ENCODE data around the gene NARS2.
"Not testable (repeated sequence)": the region's sequence is repeated elsewhere in the genome, so short reads cannot be mapped to it uniquely, and the experiment has no call there.

The NARS2 gene

DNA sequence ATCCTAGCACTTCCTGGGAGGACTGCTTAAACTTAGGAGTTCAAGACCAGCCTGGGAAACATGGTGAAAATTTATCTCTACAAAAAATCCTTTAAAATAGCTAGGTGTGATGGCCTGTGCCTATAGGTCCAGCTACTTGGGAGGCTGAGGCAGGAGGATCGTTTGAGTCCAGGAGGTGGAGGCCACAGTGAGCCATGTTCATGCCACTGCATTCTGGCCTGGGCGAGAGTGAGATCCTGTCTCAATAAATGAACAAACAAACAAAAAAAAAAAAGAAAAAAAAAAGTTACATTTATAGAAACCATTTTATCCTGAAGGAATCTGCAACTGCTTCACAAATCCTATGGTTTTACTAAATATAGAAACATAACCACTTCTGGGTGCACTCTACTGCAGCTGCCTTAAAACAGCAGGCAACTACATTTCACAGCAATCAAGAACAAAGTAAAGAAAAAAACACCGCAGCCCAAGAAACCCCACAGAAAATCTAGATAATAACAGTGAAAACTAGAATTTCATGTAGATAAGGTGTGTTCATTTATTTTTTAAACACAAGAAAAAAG lies 81.2 kb downstream of the NARS2 start:
- no peak for DNase-seq

DNA sequence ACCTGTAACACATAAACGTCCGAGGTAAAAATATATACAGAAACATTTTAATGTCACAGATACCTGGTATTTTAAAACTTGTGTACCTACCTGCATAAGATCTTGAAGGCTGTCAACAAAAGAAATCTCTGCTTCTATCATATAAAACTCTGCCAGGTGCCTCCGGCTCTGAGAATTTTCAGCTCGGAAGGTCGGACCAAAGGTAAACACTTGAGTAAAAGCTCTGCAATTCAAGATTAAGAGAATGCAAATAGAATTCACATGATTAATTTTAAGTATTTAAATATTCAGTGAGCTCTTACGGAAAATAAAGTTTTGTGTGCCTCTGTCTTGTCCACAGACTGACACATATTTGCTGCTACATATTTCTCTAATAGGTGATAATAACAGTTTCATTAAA lies 81.7 kb downstream of the NARS2 start:
- DNase-seq = no peak

DNA sequence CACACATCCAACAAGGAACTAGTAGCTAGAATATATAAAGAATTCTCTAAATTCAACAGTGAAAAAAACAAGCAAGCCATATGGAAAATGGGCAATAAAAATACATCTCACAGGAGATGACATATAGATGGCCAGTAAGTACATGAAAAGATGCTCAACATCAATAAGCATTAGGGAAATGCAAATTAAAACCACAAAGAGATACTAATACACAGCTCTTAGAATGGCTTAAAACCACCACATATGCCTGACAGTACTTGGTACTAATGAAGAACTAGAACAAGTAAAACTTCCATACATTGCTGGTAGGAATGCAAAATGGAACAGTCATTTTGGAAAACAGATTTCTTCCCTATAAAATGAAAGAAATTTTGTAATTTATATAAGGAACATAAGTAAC lies 85.5 kb downstream of the NARS2 start:
- DNase-seq = no peak

DNA sequence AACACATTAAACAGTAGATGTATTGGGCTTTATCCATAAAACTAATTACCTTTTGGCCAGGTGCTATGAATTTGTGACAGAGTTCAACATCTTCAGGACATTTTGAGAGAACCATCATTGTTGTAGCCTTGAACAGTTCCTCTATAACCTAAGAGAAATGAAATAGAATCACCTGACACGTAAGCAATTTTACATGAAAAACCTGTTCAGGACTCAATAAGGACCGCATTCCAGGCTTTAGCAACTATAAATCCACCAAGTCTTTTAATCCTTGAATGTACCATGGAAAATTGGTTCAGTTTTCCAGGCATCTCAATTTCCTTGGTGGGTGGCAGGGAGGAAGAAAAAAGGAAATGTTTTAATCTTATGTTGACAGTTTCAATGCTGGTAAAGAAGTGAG lies 96.1 kb downstream of the NARS2 start:
- no peak for DNase-seq

DNA sequence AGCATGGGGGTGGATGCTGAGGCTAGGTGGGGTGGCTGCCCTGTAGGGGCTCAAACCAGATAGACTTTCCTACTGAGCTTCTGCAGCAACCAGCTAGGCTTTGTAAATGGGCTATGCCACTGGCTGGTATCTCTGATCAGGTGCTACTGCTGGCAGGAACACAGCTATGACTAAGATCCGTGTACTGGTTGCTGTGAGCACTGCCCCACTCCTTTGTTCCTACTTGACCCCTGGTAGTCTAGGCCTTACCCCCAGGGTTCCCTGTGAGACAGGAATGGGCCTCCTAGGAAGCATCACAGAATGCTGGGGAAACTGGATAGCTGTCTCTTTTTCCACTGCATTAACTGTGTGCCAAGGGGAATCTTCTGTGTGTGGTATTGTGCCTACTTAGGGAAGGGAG lies 98.6 kb downstream of the NARS2 start:
- DNase-seq = no peak

DNA sequence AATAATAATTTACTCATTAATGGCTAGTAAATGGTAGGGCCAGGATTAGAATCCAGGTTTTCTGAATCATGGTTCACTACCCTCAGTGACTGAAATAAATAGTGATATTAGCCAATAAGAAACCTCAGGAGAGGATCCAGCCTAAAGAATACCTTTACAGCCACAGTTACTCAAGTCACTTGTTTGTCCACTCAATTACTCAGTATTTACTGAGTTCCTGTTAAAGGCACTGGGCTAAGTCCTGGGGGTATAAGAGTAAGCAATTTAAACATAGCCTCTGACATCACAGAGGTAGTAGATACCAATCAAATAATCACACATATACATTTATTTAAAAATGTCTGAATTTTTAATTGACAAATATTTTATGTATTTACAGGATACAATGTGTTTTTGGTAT lies 100.2 kb downstream of the NARS2 start:
- DNase-seq = no peak

DNA sequence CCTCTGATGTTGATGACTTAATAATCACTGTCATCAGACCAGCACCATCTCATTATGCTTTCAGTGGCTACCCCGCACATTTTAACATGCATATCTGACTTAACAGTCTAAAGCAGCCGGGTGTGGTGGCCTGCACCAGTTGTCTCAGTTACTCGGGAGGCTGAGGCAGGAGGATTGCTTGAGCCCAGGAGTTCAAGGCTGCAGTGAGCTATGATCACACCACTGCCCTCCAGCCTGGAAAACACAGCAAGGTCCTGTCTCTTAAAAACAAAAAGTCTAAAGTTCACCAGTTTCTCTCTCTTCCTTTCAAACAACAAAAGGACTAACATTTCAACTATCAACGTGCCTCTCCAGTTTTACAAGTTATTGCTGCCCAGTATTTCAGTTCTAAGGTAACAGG lies 101.8 kb downstream of the NARS2 start:
- no peak for DNase-seq

DNA sequence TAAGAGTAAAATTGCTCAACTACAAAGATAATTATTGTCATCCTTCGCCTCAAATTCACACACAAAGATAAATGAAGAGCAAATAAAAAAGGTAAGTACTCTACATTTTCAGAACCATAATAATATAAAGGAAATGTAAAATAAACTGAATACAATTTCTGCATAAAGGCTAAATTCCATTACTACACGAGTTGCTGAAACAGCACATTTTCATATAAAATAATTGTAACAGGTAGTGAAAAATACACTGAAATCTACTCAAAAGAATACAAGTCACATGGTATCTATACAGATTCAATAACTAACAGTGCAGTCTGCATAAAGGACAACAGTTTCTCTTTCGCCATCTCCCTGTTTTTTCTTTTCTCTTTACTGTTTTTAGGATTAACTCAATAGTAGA lies 102.3 kb downstream of the NARS2 start:
- DNase-seq = no peak

DNA sequence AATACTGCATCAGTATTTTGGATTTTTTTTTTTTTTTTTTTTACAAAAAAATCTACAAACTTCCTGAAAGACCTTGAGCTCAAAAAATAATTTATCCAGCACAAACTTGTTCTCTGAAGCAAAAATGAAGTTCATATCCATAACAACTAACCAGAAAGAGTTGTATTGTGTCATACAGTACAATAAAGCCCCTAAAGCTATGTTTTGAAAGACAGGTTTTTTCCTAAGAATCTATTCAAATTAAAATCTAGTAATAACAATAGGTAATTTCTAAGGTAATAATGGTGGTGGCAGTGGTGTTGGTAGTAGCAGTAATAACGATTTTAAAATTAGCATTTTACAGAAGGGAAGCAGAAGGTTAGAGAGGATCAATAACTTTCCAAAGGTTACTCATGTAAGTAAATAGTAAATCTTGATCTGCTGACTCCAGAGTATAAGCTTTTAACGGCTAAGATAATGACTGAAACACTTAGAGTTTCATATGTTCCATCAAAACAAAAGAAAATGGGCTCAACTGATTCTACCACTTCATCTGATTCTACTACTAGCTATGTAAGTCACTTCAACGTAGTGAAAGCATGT lies 103.7 kb downstream of the NARS2 start:
- DNase-seq = no peak

DNA sequence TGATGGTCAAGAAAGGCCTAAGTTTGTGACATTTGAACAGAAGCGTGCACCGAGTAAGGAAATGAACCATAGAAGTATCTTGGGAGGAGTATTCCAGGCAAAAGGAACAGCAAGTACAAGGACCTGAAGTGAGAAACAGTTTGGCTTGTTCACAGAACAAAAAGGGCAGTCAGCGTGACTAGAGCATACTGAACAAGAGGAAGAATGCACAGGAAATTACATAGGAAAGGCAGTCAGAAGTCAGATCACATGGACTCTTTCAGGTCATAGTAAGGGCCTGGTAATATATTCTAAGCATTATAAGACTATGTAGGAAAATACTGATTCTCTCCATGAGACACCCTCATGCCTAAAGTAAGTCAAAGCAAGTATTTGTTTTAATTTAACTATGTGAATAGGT lies 104.8 kb downstream of the NARS2 start:
- no peak for DNase-seq

DNA sequence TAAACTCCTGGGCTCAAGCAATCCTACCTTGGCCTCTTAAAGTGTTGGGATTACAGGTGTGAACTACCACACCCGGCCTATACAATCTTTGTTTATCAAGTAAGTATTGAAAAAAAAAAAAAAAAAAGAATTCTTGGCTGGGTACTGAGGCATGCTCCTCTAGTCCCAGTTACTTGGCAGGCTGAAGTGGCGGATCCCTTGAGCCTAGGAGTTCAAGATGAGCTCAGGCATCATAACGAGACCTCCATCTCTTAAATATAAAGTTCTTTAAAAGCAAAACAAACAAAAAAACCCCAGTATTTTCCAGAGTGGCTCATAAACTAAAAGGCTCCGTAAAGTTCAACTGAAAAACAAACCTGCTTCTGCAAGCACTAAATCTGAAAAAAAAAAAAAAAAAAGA lies 106.7 kb downstream of the NARS2 start:
- no peak for DNase-seq

DNA sequence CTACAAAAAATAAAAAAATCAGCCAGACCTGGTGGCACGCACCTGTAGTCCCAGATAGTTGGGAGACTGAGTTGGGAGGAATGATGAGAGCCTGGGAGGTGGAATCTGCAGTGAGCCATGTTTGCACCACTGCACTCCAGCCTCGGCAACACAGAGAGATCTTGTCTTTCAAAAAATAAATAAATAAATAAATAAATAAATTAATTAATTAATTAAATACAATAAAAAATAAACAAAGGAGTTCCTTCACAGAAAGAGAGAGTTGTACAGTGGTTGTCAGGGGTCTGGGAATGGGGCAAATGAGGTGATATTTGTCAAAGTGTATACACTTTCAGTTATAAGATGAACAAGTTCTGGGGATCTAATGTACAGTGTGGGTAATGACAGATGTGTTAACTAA lies 107.3 kb downstream of the NARS2 start:
- no peak for DNase-seq

DNA sequence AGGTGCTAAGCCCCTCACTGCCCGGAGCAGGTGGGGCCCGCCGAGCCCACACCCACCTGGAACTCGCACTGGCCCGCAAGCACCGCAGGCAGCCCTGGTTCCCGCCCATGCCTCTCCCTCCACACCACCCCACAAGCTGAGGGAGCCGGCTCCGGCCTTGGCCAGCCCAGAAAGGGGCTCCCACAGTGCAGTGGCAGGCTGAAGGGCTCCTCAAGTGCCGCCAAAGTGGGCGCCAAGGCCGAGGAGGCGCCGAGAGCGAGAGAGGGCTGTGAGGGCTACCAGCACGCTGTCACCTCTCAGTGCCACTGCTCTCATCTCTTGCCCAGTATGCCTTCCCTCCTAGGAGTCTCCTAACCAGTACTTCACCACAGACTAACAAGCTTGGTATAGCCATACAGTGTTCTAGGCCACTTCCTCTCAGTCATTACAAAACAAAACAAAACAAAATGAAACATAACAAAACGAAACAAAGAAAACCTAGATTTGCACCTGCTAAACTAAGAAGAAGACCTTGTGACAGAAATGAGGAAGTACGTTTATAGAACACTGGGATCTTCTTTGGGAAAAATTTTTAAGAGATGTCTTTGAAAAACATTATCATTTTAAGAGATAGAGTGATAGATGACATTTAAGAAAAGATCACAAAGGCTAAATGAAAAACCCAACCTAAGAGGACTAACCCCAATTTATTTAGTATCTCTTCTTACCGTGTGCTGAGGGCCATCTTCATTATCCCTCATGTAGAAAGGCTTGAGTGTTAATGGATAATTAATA lies 109.3 kb downstream of the NARS2 start:
- no peak for DNase-seq

DNA sequence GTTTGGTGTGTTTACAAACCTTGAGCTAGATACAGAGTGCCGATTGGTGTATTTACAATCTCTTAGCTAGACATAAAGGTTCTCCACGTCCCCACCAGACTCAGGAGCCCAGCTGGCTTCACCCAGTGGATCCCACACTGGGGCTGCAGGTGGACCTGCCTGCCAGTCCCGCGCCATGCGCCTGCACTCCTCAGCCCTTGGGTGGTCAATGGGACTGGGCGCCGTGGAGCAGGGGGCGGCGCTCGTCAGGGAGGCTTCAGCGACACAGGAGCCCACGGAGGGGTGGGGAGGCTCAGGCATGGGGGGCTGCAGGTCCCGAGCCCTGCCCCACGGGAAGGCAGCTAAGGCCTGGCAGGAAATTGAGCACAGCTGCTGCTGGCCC lies 109.9 kb downstream of the NARS2 start:
- not testable (repeated sequence) for DNase-seq

DNA sequence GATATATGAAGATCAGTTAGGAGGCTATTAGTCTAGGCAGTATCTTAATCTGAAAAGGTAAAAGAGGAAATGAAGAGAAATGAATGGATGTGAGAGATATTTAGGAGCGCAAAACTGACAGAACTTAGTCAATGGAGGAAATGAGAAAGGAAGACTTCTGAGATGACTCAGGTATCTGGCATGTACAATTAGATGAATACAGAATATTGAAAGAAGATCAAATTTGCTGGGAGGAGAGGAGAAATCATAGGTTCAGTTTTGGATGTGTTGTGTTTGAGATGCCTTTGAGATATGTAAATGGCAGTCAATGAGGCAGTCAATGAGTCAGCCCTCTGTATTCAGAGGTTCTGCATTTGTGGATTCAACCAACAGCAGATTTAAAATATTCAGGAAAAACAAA lies 114.2 kb downstream of the NARS2 start:
- DNase-seq = no peak

DNA sequence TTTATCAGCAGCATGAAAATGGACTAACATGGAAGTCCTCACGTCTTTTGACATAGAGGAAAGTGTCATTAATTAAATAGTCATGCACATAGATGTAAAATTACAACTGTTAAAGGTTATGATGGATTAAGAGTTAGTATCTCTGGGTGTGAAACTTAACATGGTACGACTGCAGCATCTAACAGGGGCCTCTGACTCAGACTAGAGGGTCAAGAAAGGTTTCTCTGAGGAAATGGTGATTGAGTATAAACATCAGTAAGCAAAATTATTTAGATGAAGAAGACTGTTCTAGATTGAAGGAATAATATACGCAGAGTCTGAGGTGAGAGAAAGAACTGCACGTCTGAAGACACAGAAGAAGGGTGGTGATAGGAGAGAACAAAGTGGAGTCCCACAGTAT lies 114.9 kb downstream of the NARS2 start:
- DNase-seq = no peak

DNA sequence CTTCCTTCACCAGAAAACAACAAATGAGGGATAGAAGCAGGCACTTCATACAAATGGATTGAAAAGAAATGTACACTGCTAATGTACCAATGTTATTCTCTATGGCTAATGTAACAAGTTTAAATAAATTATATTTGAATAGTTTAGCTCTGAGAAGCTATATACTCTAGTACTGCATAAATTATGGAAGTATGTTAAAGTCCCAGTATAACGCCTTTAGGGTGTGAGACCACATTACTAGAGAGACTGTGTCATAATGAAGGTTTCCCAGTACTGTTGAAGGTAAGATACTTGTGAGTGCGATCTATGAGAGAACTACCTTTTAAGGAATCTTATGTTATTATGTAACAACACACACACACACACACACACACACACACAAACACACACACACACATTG lies 117.2 kb downstream of the NARS2 start:
- DNase-seq = no peak

DNA sequence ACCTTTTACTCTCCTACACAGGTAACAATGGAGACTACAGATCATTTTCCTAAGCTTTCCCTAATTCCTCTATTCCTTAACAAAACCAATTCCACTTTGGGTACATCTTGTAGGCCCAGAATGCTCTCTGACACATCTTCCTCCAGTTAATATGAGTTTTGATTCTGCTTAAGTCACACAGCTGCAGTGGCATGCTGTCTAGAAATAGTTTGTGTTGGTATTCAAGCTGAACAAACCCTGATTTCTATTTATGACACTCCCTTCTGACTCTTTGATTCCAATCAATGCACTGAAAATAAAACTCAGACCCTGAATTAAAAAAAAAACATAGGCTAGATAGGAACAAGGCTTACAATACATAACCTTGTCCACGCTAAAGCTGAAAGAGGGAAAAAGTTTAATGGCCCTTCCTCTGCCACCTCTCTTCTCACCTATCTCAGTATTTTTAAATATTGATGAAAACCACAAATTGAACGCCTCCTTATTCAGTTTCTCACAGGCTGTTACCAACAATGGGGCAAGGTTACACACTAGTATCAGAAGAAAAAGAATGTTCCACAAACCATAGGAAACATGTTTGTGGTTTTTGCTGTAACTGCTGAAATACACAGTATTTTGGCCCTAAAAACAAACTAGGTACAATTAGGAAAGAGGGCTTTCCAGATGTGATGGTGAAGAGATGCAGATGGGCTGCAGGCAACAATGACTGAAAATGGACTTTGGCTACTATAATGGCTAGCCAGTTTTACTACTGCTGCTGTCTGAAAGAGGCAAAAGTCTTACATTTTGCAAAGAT lies 121.3 kb downstream of the NARS2 start:
- no peak for DNase-seq

DNA sequence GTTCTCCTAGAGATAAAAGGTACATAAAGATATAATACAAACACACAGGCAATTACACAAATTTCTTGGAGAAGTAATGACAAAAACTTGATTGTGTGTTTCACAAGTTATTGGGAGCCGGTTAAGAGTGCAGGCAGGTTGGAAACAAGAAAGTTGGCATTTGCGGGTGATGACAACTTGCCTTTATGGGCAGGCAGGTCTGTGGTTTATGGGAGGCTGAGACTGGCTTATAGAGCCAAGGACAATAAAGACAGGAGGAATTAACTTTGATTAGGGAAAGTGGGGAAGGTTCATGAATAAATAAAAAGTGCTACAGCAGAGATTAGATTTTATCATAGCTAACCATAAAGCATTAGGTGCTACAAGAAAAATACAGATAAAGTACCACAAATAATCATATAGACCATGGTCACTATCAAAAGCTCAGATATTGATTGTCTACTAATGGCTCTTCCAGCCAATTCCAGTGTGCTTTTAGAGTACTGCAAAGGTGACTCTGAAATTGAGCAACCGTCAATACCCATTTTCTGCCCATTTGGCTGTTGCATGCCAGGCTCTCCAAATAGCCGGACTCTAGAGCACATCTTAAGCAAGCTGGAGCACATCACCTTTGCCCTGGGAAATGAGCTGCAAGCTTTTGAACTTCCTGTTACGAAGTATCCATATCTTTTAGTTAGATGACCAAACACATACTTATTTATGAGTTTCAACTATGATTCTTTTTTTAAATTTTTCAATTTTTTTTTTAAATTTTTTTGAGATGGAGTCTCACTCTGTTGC lies 123.1 kb downstream of the NARS2 start:
- DNase-seq = no peak

DNA sequence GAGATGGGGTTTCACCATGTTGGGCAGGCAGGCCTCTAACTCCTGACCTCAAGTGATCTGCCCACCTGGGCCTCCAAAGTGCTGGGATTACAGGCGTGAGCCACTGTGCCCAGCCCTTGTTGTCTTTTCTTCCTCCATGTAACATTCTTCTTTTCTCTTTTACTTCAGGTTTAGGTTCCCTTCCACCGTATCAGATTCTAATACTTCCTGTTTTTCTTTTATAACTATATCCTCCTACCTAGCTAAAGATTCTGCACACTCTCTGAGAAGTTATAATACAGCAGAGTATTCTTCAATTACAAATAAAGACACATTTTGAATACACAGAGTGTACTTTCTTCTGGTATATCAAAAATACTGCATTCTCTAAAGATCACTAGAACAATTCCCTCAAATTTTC lies 123.8 kb downstream of the NARS2 start:
- no peak for DNase-seq

DNA sequence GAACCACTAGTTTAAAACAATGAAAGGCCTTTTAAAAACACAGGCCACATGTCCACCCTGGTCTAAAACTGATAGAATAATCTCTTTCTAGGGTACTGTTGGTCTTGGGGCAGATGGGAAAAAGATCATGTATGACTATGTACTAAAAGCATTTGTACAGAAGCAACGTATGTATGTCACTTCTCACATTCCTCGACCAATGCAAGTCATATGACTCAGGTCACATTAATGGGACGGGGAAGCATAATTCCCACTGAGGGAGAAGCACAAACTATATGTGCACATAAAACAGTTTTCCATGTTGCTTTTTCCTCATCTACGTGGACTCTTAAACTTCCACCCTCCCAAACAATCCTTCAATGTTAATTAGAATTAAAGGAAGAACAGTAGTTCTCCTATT lies 124.8 kb downstream of the NARS2 start:
- DNase-seq = no peak

DNA sequence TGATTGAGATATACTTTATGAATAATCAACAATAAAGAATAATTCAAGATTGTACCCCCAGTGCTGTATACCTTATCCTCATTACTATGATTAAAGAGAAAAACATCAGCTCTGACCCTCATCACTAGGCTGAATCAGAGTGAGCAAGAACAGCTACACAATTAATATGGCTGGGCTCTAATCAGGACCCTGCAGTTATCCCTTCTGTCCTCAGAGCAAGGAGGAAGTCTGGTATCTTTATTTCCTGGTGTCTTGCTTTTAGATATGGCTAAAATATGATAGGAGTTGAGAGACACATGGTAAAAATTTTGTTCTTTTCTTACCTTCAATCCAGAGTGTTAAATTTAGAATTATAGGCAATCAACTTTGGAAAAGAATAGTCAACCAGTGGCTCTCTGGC lies 128.5 kb downstream of the NARS2 start:
- no peak for DNase-seq
